K562 (cell line): ENCODE data around the gene ALB. TPM values are rescaled to one million over a fixed set of nuclear protein-coding genes. Genes with fewer than 3 reads are reported as not detected.

Experiments
- HOXB6 ChIP-seq: fragments of 250-450 bp; sonication (Bioruptor Pico); IDR thresholded peaks from 2 replicates; pipeline ENCODE4 v1.5.1; 2022; ENCODE audit warnings: mild to moderate bottlenecking, borderline replicate concordance
- PHB ChIP-seq: fragments of 250-450 bp; sonication (Bioruptor Pico); IDR thresholded peaks from 2 replicates; pipeline ENCODE4 v1.5.0; 2021
- TRIM28 ChIP-seq: fragments of 450-650 bp; IDR thresholded peaks from 2 replicates; pipeline ENCODE4 v1.6.1; 2017
- polyA plus RNA-seq, 8 experiments: library from polyadenylated mRNA; depleted of rRNA in 4 of 8; stranded (reverse) in 5 of 8; unstranded in 3 of 8; fragments of >200 nt; fragmentation: Nextera tagmentation in 2 of 8; fragmentation: Illumina TruSeq in 1 of 8; extraction: Ambion mirVana in 2 of 8; extraction: Trizol in 1 of 8; gene quantifications; 2 replicates each; pipeline versions ENCODE4 v1.2.1 to v1.2.3, GENCODE V29; 2011 to 2014; ENCODE audit warnings: inconsistent platforms in 1 of 8, missing spikeins in 1 of 8
- total RNA-seq, 7 experiments: library from RNA; depleted of rRNA in 6 of 7; stranded (reverse); fragments of >200 nt in 6 of 7; fragmentation: Illumina TruSeq in 2 of 7; extraction: Trizol in 2 of 7; gene quantifications; 2 replicates each; pipeline versions ENCODE4 v1.2.1 to v1.2.3, GENCODE V29; 2011 to 2021; ENCODE audit warnings: low replicate concordance in 1 of 7
- TF ChIP-seq, protein P1 (sequence below), 3 experiments: IDR thresholded peaks in 2 of 3; conservative IDR thresholded peaks in 1 of 3; 2 replicates each; pipeline ENCODE4 v1.5.1; 2011 to 2012; ENCODE audit warnings: low read length in 3 of 3, mild to moderate bottlenecking in 3 of 3, control low read depth in 2 of 3, improper control_type of control experiment in 1 of 3, inconsistent platforms in 1 of 3, low read depth in 1 of 3, mixed read lengths in 1 of 3, moderate library complexity in 1 of 3; ENCODE audit not compliant: insufficient read depth in 2 of 3
- TF ChIP-seq, protein P2 (sequence below): fragments of 250-450 bp; sonication (Bioruptor Pico); IDR thresholded peaks from 2 replicates; pipeline ENCODE4 v1.5.0; 2021; ENCODE audit warnings: mild to moderate bottlenecking, borderline replicate concordance
- TF ChIP-seq, protein P3 (sequence below): fragments of 250-450 bp; sonication (Bioruptor Pico); IDR thresholded peaks from 2 replicates; pipeline ENCODE4 v1.4.0; 2020; ENCODE audit warnings: mild to moderate bottlenecking
- TF ChIP-seq, protein P4 (sequence below): fragments of 150-350 bp; IDR thresholded peaks from 2 replicates; pipeline ENCODE4 v1.6.1; 2014; ENCODE audit warnings: low read depth, mild to moderate bottlenecking, low read length, borderline replicate concordance

ALB gene
- total and polyA plus RNA-seq, 9 of the 15 experiments (the other 6 are each of a cell fraction or from before 2014, with no cell fraction given) = 0.04 to 18.5 (median 0.20) TPM; not detected in 2

DNA sequence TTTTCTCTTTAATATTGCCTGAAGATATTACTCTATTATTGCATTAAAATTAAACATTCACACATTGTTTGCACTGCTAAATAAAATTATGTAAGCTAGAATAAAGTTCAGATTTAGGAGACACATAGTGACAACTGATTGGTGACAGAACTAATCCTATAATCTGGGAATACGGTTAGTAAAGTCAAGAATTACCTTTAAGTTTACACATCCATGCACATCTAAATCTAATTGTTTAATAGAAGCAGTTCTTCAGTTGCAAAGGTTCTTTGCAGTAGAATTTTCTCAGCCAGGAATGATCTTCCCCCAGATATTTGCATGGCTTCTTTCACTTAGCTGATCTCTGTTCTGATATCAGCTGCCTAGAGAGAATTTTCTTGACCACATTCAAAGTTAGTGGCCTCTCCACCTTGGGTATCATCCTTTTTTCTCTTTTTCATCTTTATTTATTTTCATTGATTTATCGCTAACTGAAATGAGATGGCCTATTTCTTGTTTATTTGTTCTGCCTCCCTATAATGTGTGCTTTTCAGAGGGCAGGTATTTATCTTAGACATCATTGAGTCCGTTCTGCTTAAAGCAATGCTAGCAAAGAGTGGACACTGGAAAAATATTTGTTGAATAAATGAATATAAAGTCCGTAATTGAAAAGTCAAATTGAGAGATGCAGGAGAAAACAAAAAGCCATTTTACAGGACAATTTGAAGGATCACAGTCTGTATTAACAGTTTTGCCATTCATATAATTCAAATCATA lies 44.5 kb downstream of the ALB start (continued):
- TF ChIP-seq, protein P1, sequence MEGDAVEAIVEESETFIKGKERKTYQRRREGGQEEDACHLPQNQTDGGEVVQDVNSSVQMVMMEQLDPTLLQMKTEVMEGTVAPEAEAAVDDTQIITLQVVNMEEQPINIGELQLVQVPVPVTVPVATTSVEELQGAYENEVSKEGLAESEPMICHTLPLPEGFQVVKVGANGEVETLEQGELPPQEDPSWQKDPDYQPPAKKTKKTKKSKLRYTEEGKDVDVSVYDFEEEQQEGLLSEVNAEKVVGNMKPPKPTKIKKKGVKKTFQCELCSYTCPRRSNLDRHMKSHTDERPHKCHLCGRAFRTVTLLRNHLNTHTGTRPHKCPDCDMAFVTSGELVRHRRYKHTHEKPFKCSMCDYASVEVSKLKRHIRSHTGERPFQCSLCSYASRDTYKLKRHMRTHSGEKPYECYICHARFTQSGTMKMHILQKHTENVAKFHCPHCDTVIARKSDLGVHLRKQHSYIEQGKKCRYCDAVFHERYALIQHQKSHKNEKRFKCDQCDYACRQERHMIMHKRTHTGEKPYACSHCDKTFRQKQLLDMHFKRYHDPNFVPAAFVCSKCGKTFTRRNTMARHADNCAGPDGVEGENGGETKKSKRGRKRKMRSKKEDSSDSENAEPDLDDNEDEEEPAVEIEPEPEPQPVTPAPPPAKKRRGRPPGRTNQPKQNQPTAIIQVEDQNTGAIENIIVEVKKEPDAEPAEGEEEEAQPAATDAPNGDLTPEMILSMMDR (IDR thresholded peaks at IDR 0.05 in 2 of 3, conservative IDR thresholded peaks at IDR 0.05 in 1 of 3; ENCODE audit: insufficient read depth in 2 of 3, low read depth in 1 of 3, low read length in 3 of 3) = no peak
- TF ChIP-seq, protein P2, sequence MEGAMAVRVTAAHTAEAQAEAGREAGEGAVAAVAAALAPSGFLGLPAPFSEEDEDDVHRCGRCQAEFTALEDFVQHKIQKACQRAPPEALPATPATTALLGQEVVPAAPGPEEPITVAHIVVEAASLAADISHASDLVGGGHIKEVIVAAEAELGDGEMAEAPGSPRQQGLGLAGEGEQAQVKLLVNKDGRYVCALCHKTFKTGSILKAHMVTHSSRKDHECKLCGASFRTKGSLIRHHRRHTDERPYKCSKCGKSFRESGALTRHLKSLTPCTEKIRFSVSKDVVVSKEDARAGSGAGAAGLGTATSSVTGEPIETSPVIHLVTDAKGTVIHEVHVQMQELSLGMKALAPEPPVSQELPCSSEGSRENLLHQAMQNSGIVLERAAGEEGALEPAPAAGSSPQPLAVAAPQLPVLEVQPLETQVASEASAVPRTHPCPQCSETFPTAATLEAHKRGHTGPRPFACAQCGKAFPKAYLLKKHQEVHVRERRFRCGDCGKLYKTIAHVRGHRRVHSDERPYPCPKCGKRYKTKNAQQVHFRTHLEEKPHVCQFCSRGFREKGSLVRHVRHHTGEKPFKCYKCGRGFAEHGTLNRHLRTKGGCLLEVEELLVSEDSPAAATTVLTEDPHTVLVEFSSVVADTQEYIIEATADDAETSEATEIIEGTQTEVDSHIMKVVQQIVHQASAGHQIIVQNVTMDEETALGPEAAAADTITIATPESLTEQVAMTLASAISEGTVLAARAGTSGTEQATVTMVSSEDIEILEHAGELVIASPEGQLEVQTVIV (CRISPR knock-in tag) = no peak
- TF ChIP-seq HOXB6 (CRISPR knock-in tag) (no peak), TRIM28 (no peak), PHB (CRISPR knock-in tag) (no peak)
- TF ChIP-seq, protein P3, sequence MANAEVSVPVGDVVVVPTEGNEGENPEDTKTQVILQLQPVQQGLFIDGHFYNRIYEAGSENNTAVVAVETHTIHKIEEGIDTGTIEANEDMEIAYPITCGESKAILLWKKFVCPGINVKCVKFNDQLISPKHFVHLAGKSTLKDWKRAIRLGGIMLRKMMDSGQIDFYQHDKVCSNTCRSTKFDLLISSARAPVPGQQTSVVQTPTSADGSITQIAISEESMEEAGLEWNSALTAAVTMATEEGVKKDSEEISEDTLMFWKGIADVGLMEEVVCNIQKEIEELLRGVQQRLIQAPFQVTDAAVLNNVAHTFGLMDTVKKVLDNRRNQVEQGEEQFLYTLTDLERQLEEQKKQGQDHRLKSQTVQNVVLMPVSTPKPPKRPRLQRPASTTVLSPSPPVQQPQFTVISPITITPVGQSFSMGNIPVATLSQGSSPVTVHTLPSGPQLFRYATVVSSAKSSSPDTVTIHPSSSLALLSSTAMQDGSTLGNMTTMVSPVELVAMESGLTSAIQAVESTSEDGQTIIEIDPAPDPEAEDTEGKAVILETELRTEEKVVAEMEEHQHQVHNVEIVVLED = no peak
- TF ChIP-seq, protein P4, sequence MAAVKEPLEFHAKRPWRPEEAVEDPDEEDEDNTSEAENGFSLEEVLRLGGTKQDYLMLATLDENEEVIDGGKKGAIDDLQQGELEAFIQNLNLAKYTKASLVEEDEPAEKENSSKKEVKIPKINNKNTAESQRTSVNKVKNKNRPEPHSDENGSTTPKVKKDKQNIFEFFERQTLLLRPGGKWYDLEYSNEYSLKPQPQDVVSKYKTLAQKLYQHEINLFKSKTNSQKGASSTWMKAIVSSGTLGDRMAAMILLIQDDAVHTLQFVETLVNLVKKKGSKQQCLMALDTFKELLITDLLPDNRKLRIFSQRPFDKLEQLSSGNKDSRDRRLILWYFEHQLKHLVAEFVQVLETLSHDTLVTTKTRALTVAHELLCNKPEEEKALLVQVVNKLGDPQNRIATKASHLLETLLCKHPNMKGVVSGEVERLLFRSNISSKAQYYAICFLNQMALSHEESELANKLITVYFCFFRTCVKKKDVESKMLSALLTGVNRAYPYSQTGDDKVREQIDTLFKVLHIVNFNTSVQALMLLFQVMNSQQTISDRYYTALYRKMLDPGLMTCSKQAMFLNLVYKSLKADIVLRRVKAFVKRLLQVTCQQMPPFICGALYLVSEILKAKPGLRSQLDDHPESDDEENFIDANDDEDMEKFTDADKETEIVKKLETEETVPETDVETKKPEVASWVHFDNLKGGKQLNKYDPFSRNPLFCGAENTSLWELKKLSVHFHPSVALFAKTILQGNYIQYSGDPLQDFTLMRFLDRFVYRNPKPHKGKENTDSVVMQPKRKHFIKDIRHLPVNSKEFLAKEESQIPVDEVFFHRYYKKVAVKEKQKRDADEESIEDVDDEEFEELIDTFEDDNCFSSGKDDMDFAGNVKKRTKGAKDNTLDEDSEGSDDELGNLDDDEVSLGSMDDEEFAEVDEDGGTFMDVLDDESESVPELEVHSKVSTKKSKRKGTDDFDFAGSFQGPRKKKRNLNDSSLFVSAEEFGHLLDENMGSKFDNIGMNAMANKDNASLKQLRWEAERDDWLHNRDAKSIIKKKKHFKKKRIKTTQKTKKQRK = no peak
- TF ChIP-seq, all 486 proteins: peak for 0
